Measurements from ENCODE around the gene DNAH14. TPM values are rescaled to one million over a fixed set of nuclear protein-coding genes. Genes with fewer than 3 reads are reported as not detected.

DNAH14 gene
- total and polyA plus RNA-seq, 2 of the 8 experiments (the other 6 are each of a cell fraction or from before 2014, with no cell fraction given) = 8.4 to 40.7 TPM

DNA sequence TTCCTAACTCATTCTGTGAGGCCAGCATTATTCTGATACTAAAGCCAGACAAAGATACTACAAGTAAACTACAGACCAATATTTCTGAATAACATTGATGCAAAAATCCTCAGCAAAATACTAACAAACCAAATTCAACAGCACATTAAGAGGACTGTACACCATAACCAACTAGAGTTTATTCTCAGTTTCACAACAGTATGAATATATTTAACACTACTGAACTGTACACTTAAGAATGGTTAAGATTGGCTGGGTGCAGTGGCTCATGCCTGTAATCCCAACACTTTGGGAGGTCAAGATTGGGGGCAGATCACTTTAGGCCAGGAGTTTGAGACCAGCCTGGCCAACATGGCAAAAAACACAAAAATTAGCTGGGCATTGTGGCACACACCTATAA, 421.4 kb downstream of the DNAH14 start:
- Histone ChIP-seq H3K4ac (replicated peaks; ENCODE audit: insufficient read length, low read depth, low read length) (no peak overlapping the region), H4K20me1 (replicated peaks in 1 of 2; ENCODE audit: control insufficient read depth in 1 of 2, insufficient read depth in 2 of 2, low read length in 2 of 2) (no peaks in the 10 kb centered on the region), H3K56ac (replicated peaks; ENCODE audit: insufficient read length, low read depth, low read length) (no peak overlapping the region), H3K9ac (replicated peaks in 1 of 4; ENCODE audit: extremely low read depth in 1 of 4, low read depth in 3 of 4, low read length in 3 of 4) (no peak overlapping the region), H3K4me2 (ENCODE audit: insufficient read depth in 1 of 2, low read depth in 2 of 2, low read length in 2 of 2) (no peak overlapping the region), H2BK120ac (replicated peaks; ENCODE audit: low read depth, low read length) (no peak overlapping the region), H3K4me1 (replicated peaks in 1 of 4; ENCODE audit: control insufficient read depth in 3 of 4, insufficient read depth in 4 of 4, low read length in 3 of 4) (no peaks in the 10 kb centered on the region), H3K9me3 (ENCODE audit: insufficient read depth in 2 of 2, low read depth in 1 of 2, low read length in 1 of 2) (no peaks in the 10 kb centered on the region), H2AFZ (ENCODE audit: low read length) (no peak overlapping the region), H3K23me2 (ENCODE audit: low read depth, low read length) (no peaks in the 10 kb centered on the region), H3K4me3 (ENCODE audit: extremely low read depth in 1 of 4, insufficient read depth in 2 of 4, low read depth in 3 of 4, low read length in 4 of 4) (no peak overlapping the region), H2BK5ac (ENCODE audit: low read depth, low read length) (no peak overlapping the region), H3K36me3 (ENCODE audit: control insufficient read depth in 2 of 4, insufficient read depth in 4 of 4, low read length in 3 of 4) (no peaks in the 10 kb centered on the region), H4K8ac (ENCODE audit: extremely low read depth, insufficient read depth, low read length) (no peak overlapping the region), H2AK5ac (ENCODE audit: low read depth, low read length) (no peak overlapping the region), H3K79me1 (ENCODE audit: low read depth, low read length) (no peaks in the 10 kb centered on the region), H3K27me3 (replicated peaks in 1 of 4; ENCODE audit: control insufficient read depth in 3 of 4, extremely low read depth in 1 of 4, insufficient read depth in 3 of 4, low read length in 3 of 4) (no peaks in the 10 kb centered on the region), H3K18ac (ENCODE audit: extremely low read depth, low read length) (no peak overlapping the region), H2BK12ac (ENCODE audit: low read depth, low read length) (no peak overlapping the region), H3K27ac (ENCODE audit: low read depth, low read length) (no peak overlapping the region), H3K23ac (ENCODE audit: insufficient read length) (no peak overlapping the region), H3K14ac (ENCODE audit: insufficient read length) (no peak overlapping the region), H2BK15ac (ENCODE audit: low read length) (no peak overlapping the region), H4K5ac (ENCODE audit: insufficient read length, low read depth, low read length) (no peak overlapping the region), H4K91ac (replicated peaks; ENCODE audit: insufficient read length, low read length) (no peak overlapping the region), H3K79me2 (ENCODE audit: control insufficient read depth in 1 of 2, insufficient read depth in 2 of 2, low read length in 2 of 2) (no peaks in the 10 kb centered on the region), H2BK20ac (ENCODE audit: low read length) (no peak overlapping the region)
- ChIA-PET CTCF (ENCODE audit: partially characterized antibody) (interaction anchor here (1.0 kb wide), 1 partner anchor 32 kb away, joined by 3 read pairs; no protein-coding TSS in a partner anchor), POLR2A (ENCODE audit: partially characterized antibody) (no interaction called here)
- FAIRE-seq (no peak), DNase-seq (ENCODE audit: low read depth in 1 of 2, low spot score in 2 of 2) (no peak)
- TF ChIP-seq SRF (IDR thresholded peaks at IDR 0.05; ENCODE audit: low read depth, low read length) (no peak), CBX8 (IDR thresholded peaks at IDR 0.05; ENCODE audit: borderline replicate concordance, low read depth, low read length) (no peak), RXRA (IDR thresholded peaks at IDR 0.05; ENCODE audit: insufficient read depth, low read depth, low read length) (no peak)
- TF ChIP-seq, protein P1, sequence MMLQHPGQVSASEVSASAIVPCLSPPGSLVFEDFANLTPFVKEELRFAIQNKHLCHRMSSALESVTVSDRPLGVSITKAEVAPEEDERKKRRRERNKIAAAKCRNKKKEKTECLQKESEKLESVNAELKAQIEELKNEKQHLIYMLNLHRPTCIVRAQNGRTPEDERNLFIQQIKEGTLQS (IDR thresholded peaks at IDR 0.05; ENCODE audit: insufficient read depth, low read depth, low read length) = no peak

Measured in H1 (cell line).